Measurements from ENCODE around the gene ADD1. TPM values are rescaled to one million over a fixed set of nuclear protein-coding genes. Genes with fewer than 3 reads are reported as not detected.

The ADD1 gene
- total RNA-seq, 1 experiment from 2014 or later: 163 TPM

- TF ChIP-seq CTCF (conservative IDR thresholded peaks at IDR 0.05): no peak
These were observed 23.2 kb downstream of the ADD1 start for GRCh38 chr4:2866891-2867290.

More at GRCh38 chr4:2866891-2867290, 23.2 kb downstream of the ADD1 start:
- Histone ChIP-seq H3K23me2 (ENCODE audit: insufficient read length, low read depth, low read length, poor library complexity, severe bottlenecking) (no peaks in the 10 kb centered on the region), H3K27me3 (ENCODE audit: insufficient read depth, low read length) (no peaks in the 10 kb centered on the region), H3K9me3 (ENCODE audit: control insufficient read depth, low read depth, low read length) (no peaks in the 10 kb centered on the region), H3K79me1 (ENCODE audit: insufficient read depth, low read depth, low read length, poor library complexity, severe bottlenecking) (peaks cover 13% of the 10 kb centered on the region), H2BK120ac (ENCODE audit: low read depth, low read length, poor library complexity, severe bottlenecking) (no peak overlapping the region), H3K18ac (ENCODE audit: insufficient read length, low read depth, low read length) (no peak overlapping the region), H4K5ac (ENCODE audit: insufficient read length, low read depth, low read length) (no peak overlapping the region), H4K8ac (replicated peaks; ENCODE audit: insufficient read length, low read depth, low read length) (no peak overlapping the region), H3K27ac (ENCODE audit: insufficient read length, low read depth, low read length) (no peak overlapping the region), H4K20me1 (ENCODE audit: control insufficient read depth, insufficient read depth, insufficient read length) (no peaks in the 10 kb centered on the region), H3K4me1 (ENCODE audit: insufficient read depth, low read length) (peaks cover 10% of the 10 kb centered on the region), H4K91ac (ENCODE audit: insufficient read length, low read depth, low read length) (no peak overlapping the region), H3K4ac (ENCODE audit: low read depth, low read length) (no peak overlapping the region), H2BK20ac (ENCODE audit: low read depth, low read length, poor library complexity, severe bottlenecking) (no peak overlapping the region), H3K4me2 (ENCODE audit: insufficient read depth, insufficient read length, low read length) (no peak overlapping the region), H2BK12ac (ENCODE audit: insufficient read length, low read depth, low read length) (no peak overlapping the region), H2AK5ac (ENCODE audit: insufficient read length, low read length) (no peak overlapping the region), H3K79me2 (ENCODE audit: insufficient read depth, low read length) (peaks cover 13% of the 10 kb centered on the region; the same call in 1 of the 2 replicates), H2AFZ (ENCODE audit: low read length) (no peak overlapping the region), H3T11ph (ENCODE audit: low read length) (no peak overlapping the region), H3K9ac (ENCODE audit: extremely low read depth, insufficient read length, low read length) (no peak overlapping the region), H3K23ac (ENCODE audit: insufficient read length, low read depth, low read length) (no peak overlapping the region), H2BK15ac (ENCODE audit: low read depth, low read length) (no peak overlapping the region), H3K56ac (ENCODE audit: insufficient read length, low read depth, low read length) (no peak overlapping the region), H3K14ac (ENCODE audit: insufficient read depth, low read length) (no peak overlapping the region), H2BK5ac (ENCODE audit: insufficient read length, low read length) (no peak overlapping the region)
- H3K36me3 Mint-ChIP-seq (ENCODE audit: insufficient read depth in 1 of 3, low read depth in 3 of 3): no peaks in the 10 kb centered on the region; a peak in 1 of 7 replicates
- H3K27ac Mint-ChIP-seq: peak overlapping the region; percentile 25 to 91 (median 85); a peak in 5 of 7 replicates
- WGBS (ENCODE audit: extremely low coverage, insufficient read length, low lambda C conversion rate): no CpG with 5 or more reads among the region's 5 CpGs
- peaks cover 59 to 65% of the 10 kb centered on the region in 2 experiments for H3K4me1 Mint-ChIP-seq
- DNase-seq: no peak
- H3K4me3 Mint-ChIP-seq: no peak overlapping the region
- no peaks in the 10 kb centered on the region for H3K27me3 Mint-ChIP-seq (ENCODE audit: low read depth)
- H3K9me3 Mint-ChIP-seq: no peaks in the 10 kb centered on the region
